HEK293T (cell line): ENCODE data around the gene C1orf174.

Source experiments
- ARNT ChIP-seq: fragments of 450-650 bp; IDR thresholded peaks from 2 replicates; pipeline ENCODE4 v1.6.1; 2017; ENCODE audit warnings: mild to moderate bottlenecking
- BHLHE40 ChIP-seq: fragments of 450-650 bp; IDR thresholded peaks from 2 replicates; pipeline ENCODE4 v1.6.1; 2016; ENCODE audit warnings: mild to moderate bottlenecking, moderate library complexity, borderline replicate concordance
- CTBP1 ChIP-seq: fragments of 450-650 bp; IDR thresholded peaks from 2 replicates; pipeline ENCODE4 v1.6.1; 2016; ENCODE audit warnings: borderline replicate concordance
- ELF4 ChIP-seq: fragments of 450-650 bp; IDR thresholded peaks from 2 replicates; pipeline ENCODE4 v1.6.1; 2017; ENCODE audit warnings: antibody characterized with exemption
- FOXA1 ChIP-seq: fragments of 450-650 bp; IDR thresholded peaks from 2 replicates; pipeline ENCODE4 v1.6.1; 2016; ENCODE audit warnings: mild to moderate bottlenecking
- FOXK2 ChIP-seq: fragments of 450-650 bp; IDR thresholded peaks from 2 replicates; pipeline ENCODE4 v1.6.1; 2016; ENCODE audit warnings: mild to moderate bottlenecking
- FOXM1 ChIP-seq: fragments of 450-650 bp; IDR thresholded peaks from 2 replicates; pipeline ENCODE4 v1.6.1; 2017; ENCODE audit warnings: mild to moderate bottlenecking, borderline replicate concordance
- HDGF ChIP-seq: fragments of 450-650 bp; IDR thresholded peaks from 2 replicates; pipeline ENCODE4 v1.6.1; 2017; ENCODE audit warnings: antibody characterized with exemption, borderline replicate concordance
- L3MBTL2 ChIP-seq: fragments of 450-650 bp; conservative IDR thresholded peaks from 2 replicates; pipeline ENCODE4 v1.6.1; 2016; ENCODE audit warnings: mild to moderate bottlenecking
- NFRKB ChIP-seq: fragments of 450-650 bp; IDR thresholded peaks from 2 replicates; pipeline ENCODE4 v1.6.1; 2016; ENCODE audit warnings: mild to moderate bottlenecking, moderate library complexity
- SP1 ChIP-seq: fragments of 450-650 bp; IDR thresholded peaks from 2 replicates; pipeline ENCODE4 v1.6.1; 2017
- SUZ12 ChIP-seq: fragments of 450-650 bp; IDR thresholded peaks from 2 replicates; pipeline ENCODE4 v1.6.1; 2016; ENCODE audit warnings: mild to moderate bottlenecking
- TARDBP ChIP-seq: fragments of 450-650 bp; IDR thresholded peaks from 2 replicates; pipeline ENCODE4 v1.6.1; 2016

DNA sequence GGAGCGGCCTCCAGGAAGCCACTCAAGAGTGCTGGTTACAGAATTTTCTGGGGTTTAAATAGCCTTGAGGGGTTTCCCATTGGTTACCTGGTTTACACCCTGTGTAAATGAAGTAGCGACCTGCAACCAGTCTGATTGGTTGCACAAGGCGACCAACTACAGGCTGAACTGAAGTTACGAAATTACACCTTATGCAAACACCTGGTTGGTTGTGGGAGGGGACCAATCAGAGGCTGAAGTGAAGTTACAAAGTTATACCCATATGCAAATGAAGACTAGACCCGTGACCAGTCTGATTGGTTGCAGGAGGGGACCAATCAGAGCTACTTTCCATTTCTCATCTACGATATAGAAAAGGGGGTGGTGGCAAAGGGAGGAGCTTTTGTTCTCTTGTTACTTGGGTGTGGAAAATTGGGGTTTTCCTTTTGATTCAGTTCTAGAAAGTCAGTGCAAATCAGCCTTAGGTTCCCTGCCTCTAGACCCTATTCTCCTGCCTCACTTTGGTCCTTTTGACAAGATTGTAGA, 22.2 kb upstream of the C1orf174 start:
- TF ChIP-seq FOXK2 (no peak), BHLHE40 (no peak), SP1 (no peak), ARNT (no peak), HDGF (no peak), SUZ12 (no peak), ELF4 (no peak), CTBP1 (no peak), NFRKB (no peak), FOXM1 (no peak), L3MBTL2 (no peak), TARDBP (no peak), FOXA1 (no peak)
